Smooth muscle cell of the pulmonary artery (primary cell): ENCODE measurements around the gene HNF1B. TPM values are rescaled to one million over a fixed set of nuclear protein-coding genes. Genes with fewer than 3 reads are reported as not detected.

Experiments
- total RNA-seq: library from RNA; depleted of rRNA; stranded (reverse); fragments of >200 nt; gene quantifications from 2 replicates; pipeline ENCODE4 v1.2.3, GENCODE V29; 2014

Gene HNF1B
- not detected in 2 replicates for total RNA-seq

GRCh38 chr17:37744961-37745800 is at the start of gene HNF1B:
TSS of gene HNF1B (minus strand) at chr17:37745059. CDS start at chr17:37744884, 175 bp downstream.

GRCh38 chr17:37643118-37643766 is 101.6 kb downstream of the HNF1B start, which contains the start of gene DDX52:
TSS of gene DDX52 (minus strand) at chr17:37643446. CDS start at chr17:37643420, 26 bp downstream.

Other genes starting within 250 kb of the HNF1B start
- gene SYNRG, start 135.6 kb downstream of the HNF1B start, total RNA-seq, result 19.6 and 22.6 TPM in 2 replicates
- gene DDX52, start 101.6 kb downstream of the HNF1B start, total RNA-seq, result 15.5 and 16.6 TPM in 2 replicates
- gene TBC1D3K, start 179.4 kb upstream of the HNF1B start, total RNA-seq, result 0.07 TPM in 1 of 2 replicates, not detected in the other
- gene TBC1D3L, start 244.0 kb upstream of the HNF1B start, total RNA-seq, result 2.7 and 8.2 TPM in 2 replicates